Vagina (tissue), 2 donors: Measurements from ENCODE around the gene FBXO5. TPM values are rescaled to one million over a fixed set of nuclear protein-coding genes. Genes with fewer than 3 reads are reported as not detected.

ENCODE experiments used
- DNase-seq, 2 donors: peaks; one replicate each; pipeline ENCODE4 v3.0.0-alpha.2; 2017; ENCODE audit errors: extremely low spot score in 2 of 2
- H3K27ac ChIP-seq: fragments of 200-600 bp; sonication (generic); one replicate; pipeline ENCODE4 v1.5.1; 2019
- H3K27me3 ChIP-seq: fragments of 200-600 bp; sonication (generic); one replicate; pipeline ENCODE4 v1.5.1; 2019
- H3K36me3 ChIP-seq, 2 donors: fragments of 200-600 bp; sonication (generic); one replicate each; pipeline ENCODE4 v1.5.1; 2017 to 2019
- H3K4me1 ChIP-seq: fragments of 200-600 bp; sonication (generic); one replicate; pipeline ENCODE4 v1.5.1; 2019
- H3K4me3 ChIP-seq, 2 donors: fragments of 200-600 bp; sonication (generic); 1 replicate in 1 of 2; 2 replicates in 1 of 2; pipeline ENCODE4 v1.5.1; 2016 to 2019
- H3K9me3 ChIP-seq: fragments of 200-600 bp; sonication (generic); one replicate; pipeline ENCODE4 v1.5.1; 2019
- CTCF ChIP-seq, 3 experiments: fragments of 450-650 bp in 2 of 3; fragments of 200-600 bp in 1 of 3; sonication (generic) in 1 of 3; IDR thresholded peaks; one replicate each; pipeline ENCODE4 v1.5.1; 2017 to 2019; ENCODE audit warnings: antibody characterized with exemption in 3 of 3, mild to moderate bottlenecking in 2 of 3, moderate library complexity in 2 of 3
- POLR2A ChIP-seq, 2 donors: fragments of 450-650 bp; IDR thresholded peaks; one replicate each; pipeline ENCODE4 v1.6.1; 2017; ENCODE audit warnings: antibody characterized with exemption in 2 of 2, mild to moderate bottlenecking in 2 of 2, moderate library complexity in 2 of 2
- POLR2AphosphoS5 ChIP-seq, 2 donors: sonication (generic); formaldehyde crosslinking; IDR thresholded peaks; one replicate each; pipeline ENCODE4 v1.9.0; 2017; ENCODE audit warnings: antibody characterized with exemption in 2 of 2, mild to moderate bottlenecking in 2 of 2, low read depth in 1 of 2; ENCODE audit not compliant: insufficient read depth in 1 of 2
- intact Hi-C: fragments of 100-400 bp; cut with DNase I; formaldehyde crosslinking; loops from one replicate; pipeline ENCODE4 v1.15.1; 2023
- total RNA-seq: library from RNA; depleted of rRNA; stranded (reverse); fragments of >200 nt; gene quantifications from one replicate; pipeline ENCODE4 v1.2.3, GENCODE V29; 2016

FBXO5 gene
- total RNA-seq, result 4.2 TPM

GRCh38 chr6:152982904-152983636 lies at the start of gene FBXO5:
TSS of gene FBXO5 (minus strand) at chr6:152983041. CDS start at chr6:152982959, 82 bp downstream.
- Histone ChIP-seq H3K4me1 (peaks cover 36% of the 10 kb centered on the region), H3K27me3 (no peaks in the 10 kb centered on the region), H3K36me3 (no peaks in the 10 kb centered on the region), H3K9me3 (no peaks in the 10 kb centered on the region), H3K4me3 (peak within 1 kb of the TSS; percentile 67 to 77), H3K27ac (peak within 1 kb of the TSS; percentile 96)
- TF ChIP-seq POLR2AphosphoS5 (IDR thresholded peaks at IDR 0.05; ENCODE audit: insufficient read depth in 1 of 2, low read depth in 1 of 2) (peak in 1 of 2 donors; percentile 86), CTCF (IDR thresholded peaks at IDR 0.05) (no peak), POLR2A (IDR thresholded peaks at IDR 0.05) (peak in 1 of 2 donors; percentile 6)
- intact Hi-C loops, result no loop called here
- peak; percentile 97 to 98 for DNase-seq

DNA sequence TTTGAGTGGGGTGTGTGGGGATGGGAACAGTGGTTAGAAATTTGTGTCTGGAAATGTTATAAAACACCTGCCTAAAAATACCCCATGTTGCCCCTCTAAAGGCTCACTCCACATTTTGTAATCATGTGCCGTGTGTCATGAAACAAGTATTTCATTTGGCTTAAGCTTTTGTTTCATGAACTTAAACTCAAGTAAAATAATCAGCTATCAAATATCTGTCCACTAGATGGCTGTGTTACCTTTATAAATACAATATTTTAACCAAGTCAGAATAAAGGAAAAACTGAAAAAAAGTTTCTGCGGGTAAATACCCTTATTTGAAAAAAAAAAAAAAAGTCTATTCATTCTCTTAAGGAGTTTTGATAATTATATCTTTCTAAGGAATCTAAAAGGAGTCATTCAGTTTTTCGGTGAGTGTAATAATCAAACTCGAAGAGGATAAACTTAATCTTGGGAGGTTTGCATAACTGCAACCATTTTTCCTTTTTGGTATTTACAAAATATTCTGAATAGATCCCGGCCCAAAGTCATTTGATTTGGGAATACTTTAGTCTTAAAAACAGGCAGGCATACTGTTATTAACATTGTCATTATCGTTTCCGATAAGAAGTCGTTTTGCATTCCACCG lies 49.5 kb upstream of the FBXO5 start:
- no peak for DNase-seq
- TF ChIP-seq POLR2AphosphoS5 (IDR thresholded peaks at IDR 0.05; ENCODE audit: insufficient read depth in 1 of 2, low read depth in 1 of 2) (no peak), POLR2A (IDR thresholded peaks at IDR 0.05) (no peak), CTCF (IDR thresholded peaks at IDR 0.05) (peak in 1 of 3 experiments; percentile 32)
- Histone ChIP-seq H3K27ac (no peak overlapping the region), H3K36me3 (no peaks in the 10 kb centered on the region), H3K4me3 (no peak overlapping the region), H3K4me1 (no peaks in the 10 kb centered on the region), H3K27me3 (no peaks in the 10 kb centered on the region), H3K9me3 (no peaks in the 10 kb centered on the region)
- intact Hi-C loops, result no loop called here

GRCh38 chr6:153031335-153031955 lies 48.6 kb upstream of the FBXO5 start:
- Histone ChIP-seq H3K27ac (no peak overlapping the region), H3K36me3 (no peaks in the 10 kb centered on the region), H3K4me1 (no peaks in the 10 kb centered on the region), H3K9me3 (no peaks in the 10 kb centered on the region), H3K4me3 (no peak overlapping the region), H3K27me3 (no peaks in the 10 kb centered on the region)
- intact Hi-C loops, result no loop called here
- no peak for TF ChIP-seq POLR2A (IDR thresholded peaks at IDR 0.05)
- no peak for TF ChIP-seq POLR2AphosphoS5 (IDR thresholded peaks at IDR 0.05; ENCODE audit: insufficient read depth in 1 of 2, low read depth in 1 of 2)
- TF ChIP-seq CTCF (IDR thresholded peaks at IDR 0.05), result no peak
- DNase-seq, result no peak

- Histone ChIP-seq H3K27me3 (no peaks in the 10 kb centered on the region), H3K9me3 (no peaks in the 10 kb centered on the region), H3K27ac (no peak overlapping the region), H3K36me3 (no peaks in the 10 kb centered on the region), H3K4me3 (no peak overlapping the region), H3K4me1 (no peaks in the 10 kb centered on the region)
- no peak for TF ChIP-seq POLR2AphosphoS5 (IDR thresholded peaks at IDR 0.05; ENCODE audit: insufficient read depth in 1 of 2, low read depth in 1 of 2)
- TF ChIP-seq POLR2A (IDR thresholded peaks at IDR 0.05), result no peak
- TF ChIP-seq CTCF (IDR thresholded peaks at IDR 0.05), result no peak
- DNase-seq, result no peak
- intact Hi-C loops, result no loop called here
Observed at GRCh38 chr6:153028963-153029362, 46.1 kb upstream of the FBXO5 start.
